Stimulated activated CD8-positive, alpha-beta memory T cell treated with anti-CD3 and anti-CD28 coated beads, Interleukin-2, amount 100 ng/mL, for 1 hour (primary cell): Measurements from ENCODE around the gene FCN1.

ENCODE experiments used
- DNase-seq, 2 donors: peaks; one replicate each; pipeline ENCODE4 v3.0.0-alpha.2; 2020; ENCODE audit warnings: low read depth in 2 of 2

The FCN1 gene

GRCh38 chr9:134937164-134937555 lies 19.4 kb upstream of the FCN1 start:
- no peak for DNase-seq

GRCh38 chr9:134936346-134937163 lies 18.8 kb upstream of the FCN1 start:
- no peak for DNase-seq

GRCh38 chr9:134935701-134936345 lies 18.1 kb upstream of the FCN1 start:
- no peak for DNase-seq

DNA sequence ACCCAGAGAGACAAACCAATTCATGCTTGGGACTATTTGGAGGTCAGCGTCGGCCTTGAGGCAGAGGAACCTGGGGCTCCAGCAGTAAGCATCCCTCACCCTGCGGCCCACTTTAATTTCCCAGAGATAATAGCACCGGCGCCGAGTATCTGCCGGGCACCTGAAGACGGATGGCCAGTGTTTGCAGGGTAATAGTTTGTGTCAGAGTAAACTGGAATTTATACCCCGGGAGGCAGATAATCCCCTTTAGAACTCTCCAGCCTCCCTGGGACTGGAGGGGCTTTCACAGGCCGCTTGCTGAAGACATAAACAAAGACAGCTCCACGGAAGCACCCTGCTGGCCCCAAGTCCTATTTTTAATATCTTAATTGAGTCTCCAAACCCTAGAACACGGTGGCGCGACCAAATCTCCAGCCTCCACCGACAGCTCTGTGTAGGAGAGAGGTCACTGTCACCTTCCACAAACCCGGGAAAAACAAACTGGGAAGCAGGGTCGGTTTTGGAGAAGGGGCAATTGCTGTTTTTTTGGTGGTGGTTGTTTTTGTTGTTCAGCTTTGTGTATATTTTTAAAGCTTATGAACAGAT lies 17.4 kb upstream of the FCN1 start:
- no peak for DNase-seq

DNA sequence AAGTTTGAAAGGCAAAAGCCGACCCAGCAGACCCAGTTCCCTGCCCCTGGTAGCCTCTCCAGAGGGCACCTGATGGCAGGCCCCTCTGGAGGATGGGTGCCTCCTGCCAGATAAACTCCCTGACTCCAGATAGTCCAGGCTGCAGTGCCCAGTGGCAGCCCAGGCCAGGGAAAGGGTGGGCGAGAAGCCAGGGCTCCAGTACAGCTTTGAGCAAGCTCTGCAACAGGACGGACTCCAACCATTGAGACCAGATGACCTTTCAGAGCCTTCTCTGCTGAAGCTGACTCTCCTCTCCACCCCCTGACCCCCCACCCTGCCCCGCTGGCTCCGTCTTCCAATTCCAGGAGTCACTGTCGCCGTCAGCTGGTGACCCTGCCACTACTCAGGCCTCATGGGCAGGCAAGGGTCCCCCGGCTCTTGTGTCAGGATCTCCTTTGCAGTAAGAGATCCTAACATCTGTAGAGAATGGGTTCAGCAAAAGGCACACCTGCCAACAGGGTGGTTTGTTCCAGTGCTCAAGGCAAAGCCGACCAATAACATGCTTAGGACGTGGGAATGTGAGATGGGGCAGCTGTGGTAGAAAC lies 15.5 kb upstream of the FCN1 start:
- no peak for DNase-seq

DNA sequence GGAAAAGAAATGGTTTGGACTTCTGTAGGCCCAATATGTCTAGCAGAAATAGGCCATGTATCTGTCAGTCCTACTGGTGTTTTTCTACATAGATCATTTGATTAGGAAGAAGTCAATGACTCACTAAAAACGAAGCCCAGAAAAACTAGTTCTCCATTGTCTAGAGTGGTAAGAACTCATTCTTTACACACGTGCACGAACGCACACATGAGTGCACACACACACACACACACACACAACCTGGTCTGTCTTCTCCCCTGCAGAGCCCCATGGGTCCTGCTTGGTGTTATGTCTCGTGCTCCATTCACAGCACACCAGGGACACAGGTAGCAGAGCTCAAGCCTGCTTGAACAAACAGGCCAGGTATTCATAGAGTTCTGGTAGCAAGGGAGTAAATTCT lies 14.9 kb upstream of the FCN1 start:
- no peak for DNase-seq

DNA sequence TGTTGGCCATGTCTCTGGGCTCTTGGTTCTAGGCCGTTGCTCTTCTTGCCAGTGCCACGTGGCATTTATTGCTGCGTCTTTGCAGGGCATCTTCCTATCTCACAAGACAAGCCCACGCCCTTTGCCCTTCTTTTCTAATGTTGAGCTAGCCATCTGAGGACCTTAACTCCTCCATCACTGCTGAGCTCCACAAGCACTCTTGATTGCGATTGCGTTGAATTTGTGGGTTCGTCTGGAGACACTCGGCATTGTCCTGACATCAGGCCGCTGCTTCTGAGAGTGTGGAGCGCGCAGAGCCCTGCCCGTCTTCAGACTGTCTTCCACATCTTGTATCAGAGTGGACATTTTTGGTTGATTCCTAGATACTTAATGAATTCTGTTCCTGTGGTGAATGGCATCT lies 14.5 kb upstream of the FCN1 start:
- DNase-seq: no peak

- no peak for DNase-seq
These were observed 12.7 kb upstream of the FCN1 start for GRCh38 chr9:134930398-134930797.

- no peak for DNase-seq
These were observed 11.8 kb upstream of the FCN1 start for GRCh38 chr9:134929193-134930158.

- DNase-seq: no peak
These were observed 10.9 kb upstream of the FCN1 start for GRCh38 chr9:134928436-134929192.

- no peak for DNase-seq
These were observed 7.3 kb upstream of the FCN1 start for GRCh38 chr9:134925011-134925511.

DNA sequence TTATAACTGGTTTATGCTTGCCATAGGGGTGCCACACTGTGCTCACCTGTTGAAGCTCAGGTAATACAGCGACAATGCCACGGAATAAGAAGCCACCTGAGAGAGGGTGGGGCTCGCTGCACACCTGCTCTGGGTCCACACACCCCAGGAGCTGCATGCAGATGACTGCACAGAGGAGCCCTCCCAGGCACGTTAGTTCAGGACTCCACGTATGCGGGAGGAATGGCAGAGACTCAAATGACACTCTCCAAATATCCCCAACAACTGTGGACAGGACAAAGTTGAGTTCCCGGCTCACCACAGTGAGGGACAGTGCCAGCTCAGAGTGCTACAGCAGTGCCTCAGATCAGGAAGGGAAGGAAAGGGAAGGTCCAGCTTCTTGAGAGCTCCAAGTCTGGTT lies 5.8 kb upstream of the FCN1 start:
- DNase-seq: no peak

DNA sequence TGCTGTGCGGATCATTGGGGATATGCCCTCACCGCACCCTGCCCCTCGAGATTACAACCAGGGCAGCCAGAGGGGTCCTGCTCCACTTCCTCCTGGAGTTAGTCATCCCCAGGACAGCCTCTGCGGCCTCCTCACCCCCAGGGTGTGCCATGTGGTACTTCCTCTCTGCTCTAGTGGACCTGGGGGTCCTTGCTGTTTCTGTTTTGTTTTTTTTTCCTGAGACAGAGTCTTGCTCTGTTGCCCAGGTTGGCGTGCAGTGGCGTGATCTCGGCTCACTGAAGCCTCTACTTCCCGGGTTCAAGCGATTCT lies 5.2 kb upstream of the FCN1 start:
- no peak for DNase-seq

- no peak for DNase-seq
These were observed 4.6 kb upstream of the FCN1 start for GRCh38 chr9:134922066-134922931.

GRCh38 chr9:134919303-134919702 lies 1.6 kb upstream of the FCN1 start:
- DNase-seq: no peak

DNA sequence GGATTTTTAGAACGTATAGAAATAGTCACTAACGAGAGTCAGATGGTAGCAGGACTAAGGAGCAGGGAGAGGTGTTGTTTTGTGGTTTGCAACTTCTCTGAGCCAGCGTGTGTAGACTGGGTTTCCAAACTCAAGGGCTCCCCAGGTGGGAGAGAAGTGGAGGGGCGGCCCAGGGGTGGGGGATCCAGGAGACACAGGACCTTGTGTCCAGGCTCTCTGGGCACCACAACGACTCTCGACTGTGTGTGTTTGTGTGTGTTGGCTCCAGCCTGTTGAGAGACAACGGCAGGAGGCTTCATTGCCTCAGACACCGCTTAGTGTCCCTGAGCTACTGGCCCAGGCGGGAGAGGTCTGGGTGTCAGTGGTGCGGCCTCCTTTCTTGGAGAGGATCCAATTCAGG lies 934 bp upstream of the FCN1 start:
- no peak for DNase-seq

- no peak for DNase-seq
These were observed 1.5 kb downstream of the FCN1 start for GRCh38 chr9:134916161-134916665.

DNA sequence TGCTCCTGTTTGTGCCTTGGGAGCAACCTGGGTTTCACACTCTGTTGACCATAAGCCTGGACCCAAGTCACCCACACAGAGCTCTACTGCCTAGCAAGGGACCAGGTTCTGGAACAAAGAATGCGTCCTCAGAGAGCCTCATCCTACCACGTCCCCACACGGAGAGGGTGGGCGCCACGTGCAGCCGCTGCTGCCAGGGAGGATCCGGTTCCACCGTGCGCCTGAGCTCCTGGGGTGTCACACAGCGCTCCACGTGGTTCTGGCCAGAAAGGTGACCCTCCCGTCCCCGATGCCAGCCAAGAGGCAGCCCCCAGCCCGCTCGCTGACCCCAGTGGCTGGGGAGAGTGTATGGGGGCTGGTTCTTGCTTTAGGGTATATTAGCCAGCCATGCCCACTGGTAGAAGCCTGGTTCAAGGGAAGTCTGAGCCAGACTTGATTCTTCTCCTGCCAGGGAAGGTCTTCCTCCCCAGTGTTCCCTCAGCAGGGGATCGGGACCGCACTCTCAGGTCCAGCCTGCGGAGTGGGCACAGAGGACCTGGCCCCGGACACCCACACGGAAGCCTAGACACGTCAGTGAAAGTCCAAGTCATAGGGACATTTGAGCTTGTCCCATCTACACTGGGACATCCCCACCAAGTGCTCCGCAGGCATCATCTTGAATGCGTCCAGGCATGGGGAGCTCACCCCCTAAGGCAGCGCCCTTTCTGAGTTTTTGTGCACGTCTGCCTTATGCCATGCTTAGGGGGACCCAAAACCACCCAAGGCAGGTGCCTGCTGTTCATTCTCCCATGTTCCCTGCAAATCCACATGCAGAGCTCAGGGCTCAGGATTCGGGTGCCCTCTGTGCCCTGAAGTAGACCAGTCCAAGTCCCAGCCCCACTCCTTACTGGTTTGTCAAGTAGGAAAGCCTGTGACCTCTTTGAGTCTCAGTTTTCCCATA lies 2.4 kb downstream of the FCN1 start:
- DNase-seq: no peak

GRCh38 chr9:134914501-134914834 lies 3.2 kb downstream of the FCN1 start:
- no peak for DNase-seq
